Anterior cingulate cortex (tissue), 58 donors: ENCODE data around the gene NR3C1.

Source experiments
- DNase-seq, 58 donors: peaks; one replicate each; lab custom pipeline; 2025; lab: John Stamatoyannopoulos, UW

Gene NR3C1

GRCh38 chr5:143245929-143246561, 157.4 kb downstream of the NR3C1 start:
- peak in 20 of 58 donors; percentile 3 to 56 (median 26) for DNase-seq

- no peak for DNase-seq
Observed at GRCh38 chr5:143244990-143245389, 158.5 kb downstream of the NR3C1 start.

GRCh38 chr5:143244000-143244736, 159.3 kb downstream of the NR3C1 start:
- DNase-seq, result peak in 20 of 58 donors; percentile 6 to 60 (median 26)

GRCh38 chr5:143243103-143243502, 160.4 kb downstream of the NR3C1 start:
- no peak for DNase-seq

- DNase-seq, result no peak
Observed at GRCh38 chr5:143241892-143242291, 161.6 kb downstream of the NR3C1 start.

GRCh38 chr5:143239882-143240518, 163.5 kb downstream of the NR3C1 start:
- no peak for DNase-seq

GRCh38 chr5:143238620-143239019, 164.9 kb downstream of the NR3C1 start:
- DNase-seq, result no peak

GRCh38 chr5:143237664-143238063, 165.8 kb downstream of the NR3C1 start:
- no peak for DNase-seq

- no peak for DNase-seq
Observed at GRCh38 chr5:143236682-143237081, 166.8 kb downstream of the NR3C1 start.

- DNase-seq, result no peak
Observed at GRCh38 chr5:143235423-143235822, 168.1 kb downstream of the NR3C1 start.

- DNase-seq, result no peak
Observed at GRCh38 chr5:143234162-143234842, 169.2 kb downstream of the NR3C1 start.

GRCh38 chr5:143233031-143233430, 170.5 kb downstream of the NR3C1 start:
- no peak for DNase-seq

GRCh38 chr5:143231973-143232812, 171.3 kb downstream of the NR3C1 start:
- no peak for DNase-seq

GRCh38 chr5:143231416-143231815, 172.1 kb downstream of the NR3C1 start:
- DNase-seq, result no peak

GRCh38 chr5:143230676-143230996, 172.8 kb downstream of the NR3C1 start:
- DNase-seq, result no peak

GRCh38 chr5:143229896-143230675, 173.4 kb downstream of the NR3C1 start:
- DNase-seq, result peak in 31 of 58 donors; percentile 6 to 61 (median 30)

GRCh38 chr5:143229426-143229895, 174.0 kb downstream of the NR3C1 start:
- no peak for DNase-seq

GRCh38 chr5:143228597-143229293, 174.7 kb downstream of the NR3C1 start:
- no peak for DNase-seq
